HFFc6 (cell line): ENCODE measurements around the gene NUP85. TPM values are rescaled to one million over a fixed set of nuclear protein-coding genes. Genes with fewer than 3 reads are reported as not detected.

Source experiments
- DNase-seq: peaks from one replicate; pipeline ENCODE4 v3.0.0-alpha.2; 2018
- H3K27ac Mint-ChIP-seq: 2 replicates; pipeline ENCODE4 v1.8.0; 2020; ENCODE audit warnings: mild to moderate bottlenecking, mixed read lengths
- H3K27me3 Mint-ChIP-seq: 2 replicates; pipeline ENCODE4 v1.8.0; 2021; ENCODE audit warnings: mild to moderate bottlenecking, moderate library complexity, mixed read lengths; ENCODE audit not compliant: insufficient read depth
- H3K36me3 Mint-ChIP-seq: 2 replicates; pipeline ENCODE4 v1.8.0; 2021; ENCODE audit warnings: low read depth, mixed read lengths
- H3K4me1 Mint-ChIP-seq: 2 replicates; pipeline ENCODE4 v1.8.0; 2020; ENCODE audit warnings: low read depth, mixed read lengths
- H3K4me3 Mint-ChIP-seq: 2 replicates; pipeline ENCODE4 v1.8.0; 2020; ENCODE audit warnings: mild to moderate bottlenecking, moderate library complexity, mixed read lengths
- H3K9me3 Mint-ChIP-seq: 2 replicates; pipeline ENCODE4 v1.8.0; 2020; ENCODE audit warnings: mild to moderate bottlenecking, mixed read lengths
- CTCF ChIP-seq: fragments of 200-600 bp; sonication (generic); IDR thresholded peaks from 2 replicates; pipeline ENCODE4 v1.5.0; 2021; ENCODE audit warnings: antibody characterized with exemption, mild to moderate bottlenecking
- total RNA-seq, 6 experiments: library from RNA; stranded (reverse); fragmentation: NEBNext Ultra II Directional; extraction: Animal tissue kit (Norgen Biotek cat#: 25700); gene quantifications; 2 replicates in 1 of 6; 3 replicates in 5 of 6; pipeline ENCODE4 v1.2.3, GENCODE V29; 2021

NUP85 gene
- total RNA-seq, 6 experiments from 2014 or later: 38.0 to 47.8 (median 43.1) TPM

GRCh38 chr17:75208161-75208560, 2.7 kb downstream of the NUP85 start:
- Mint-ChIP-seq H3K4me3 (no peak overlapping the region), H3K36me3 (peaks cover 19% of the 10 kb centered on the region)

GRCh38 chr17:75209061-75209460, 3.6 kb downstream of the NUP85 start:
- no peak overlapping the region for H3K4me3 Mint-ChIP-seq
- peaks cover 10% of the 10 kb centered on the region for H3K4me1 Mint-ChIP-seq
- H3K27me3 Mint-ChIP-seq: no peaks in the 10 kb centered on the region
- no peak for DNase-seq
- no peaks in the 10 kb centered on the region for H3K9me3 Mint-ChIP-seq
- H3K27ac Mint-ChIP-seq: no peak overlapping the region
- H3K36me3 Mint-ChIP-seq: peaks cover 20% of the 10 kb centered on the region
- TF ChIP-seq CTCF: no peak

More at GRCh38 chr17:75208161-75208560, 2.7 kb downstream of the NUP85 start:
- Mint-ChIP-seq H3K9me3 (no peaks in the 10 kb centered on the region), H3K27me3 (no peaks in the 10 kb centered on the region), H3K27ac (no peak overlapping the region), H3K4me1 (peaks cover 10% of the 10 kb centered on the region)
- DNase-seq: no peak
- no peak for TF ChIP-seq CTCF

GRCh38 chr17:75218131-75218530, 12.7 kb downstream of the NUP85 start:
- no peak for TF ChIP-seq CTCF
- Mint-ChIP-seq H3K4me3 (no peak overlapping the region), H3K4me1 (no peaks in the 10 kb centered on the region), H3K27ac (no peak overlapping the region), H3K27me3 (no peaks in the 10 kb centered on the region; the same call in 1 of the 2 replicates), H3K36me3 (peaks cover 29% of the 10 kb centered on the region), H3K9me3 (no peaks in the 10 kb centered on the region)
- no peak for DNase-seq

- no peak for DNase-seq
- Mint-ChIP-seq H3K9me3 (no peaks in the 10 kb centered on the region), H3K36me3 (peaks cover 24% of the 10 kb centered on the region), H3K4me1 (no peaks in the 10 kb centered on the region), H3K4me3 (no peak overlapping the region), H3K27me3 (no peaks in the 10 kb centered on the region; the same call in 1 of the 2 replicates), H3K27ac (no peak overlapping the region)
- TF ChIP-seq CTCF: no peak
Observed at GRCh38 chr17:75219815-75220214, 14.3 kb downstream of the NUP85 start.

GRCh38 chr17:75225016-75225415, 19.5 kb downstream of the NUP85 start:
- no peak for TF ChIP-seq CTCF
- no peaks in the 10 kb centered on the region for H3K9me3 Mint-ChIP-seq
- no peak for DNase-seq
- H3K4me3 Mint-ChIP-seq: no peak overlapping the region
- H3K27ac Mint-ChIP-seq: no peak overlapping the region; the same call in 1 of the 2 replicates
- H3K4me1 Mint-ChIP-seq: no peaks in the 10 kb centered on the region
- H3K36me3 Mint-ChIP-seq: peaks cover 8% of the 10 kb centered on the region; the same call in 1 of the 2 replicates
- no peaks in the 10 kb centered on the region; the same call in 1 of the 2 replicates for H3K27me3 Mint-ChIP-seq

GRCh38 chr17:75227729-75228128, 22.2 kb downstream of the NUP85 start:
- Mint-ChIP-seq H3K9me3 (no peaks in the 10 kb centered on the region), H3K27ac (no peak overlapping the region), H3K4me1 (no peaks in the 10 kb centered on the region), H3K27me3 (no peaks in the 10 kb centered on the region), H3K4me3 (no peak overlapping the region), H3K36me3 (peaks cover 9% of the 10 kb centered on the region; the same call in 1 of the 2 replicates)
- no peak for TF ChIP-seq CTCF
- DNase-seq: no peak
